ENCODE measurements around the gene IRF9. TPM values are rescaled to one million over a fixed set of nuclear protein-coding genes. Genes with fewer than 3 reads are reported as not detected.

The IRF9 gene
- total and polyA plus RNA-seq, 2 of the 13 experiments (the other 11 are each of a cell fraction or from before 2014, with no cell fraction given) = 14.9 to 49.7 TPM

DNA sequence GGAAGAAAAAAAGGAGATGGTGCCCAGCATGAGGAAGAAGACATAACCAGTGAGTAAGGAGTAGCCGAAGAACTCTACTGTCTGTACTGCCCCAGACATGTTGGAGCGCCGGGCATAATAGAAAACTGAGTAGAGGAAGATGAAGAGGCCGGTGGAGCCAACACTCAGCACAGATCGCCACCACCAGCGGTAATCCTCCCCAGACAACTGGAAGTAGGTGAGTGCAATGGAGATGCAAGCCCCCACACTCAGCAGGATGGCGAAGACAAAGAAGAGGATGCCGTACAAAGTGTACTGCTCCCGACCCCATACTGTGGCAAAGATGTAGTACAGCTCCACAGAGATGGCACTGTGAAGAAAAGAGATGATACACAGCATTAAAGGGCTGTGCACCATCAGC is 28.4 kb downstream of the IRF9 start:
- peak overlapping the region; percentile 37 for H3K27ac ChIP-seq (ENCODE audit: extremely low read length, insufficient read depth, low read length)
- peak overlapping the region; percentile 84 for H3K9ac ChIP-seq (ENCODE audit: insufficient read depth, low read depth, low read length)
- H3K36me3 ChIP-seq (replicated peaks in 1 of 2; ENCODE audit: control insufficient read depth in 1 of 2, insufficient read depth in 2 of 2, low read length in 2 of 2) = peaks cover 50 to 61% of the 10 kb centered on the region in 2 experiments
- no peak for TF ChIP-seq TBL1XR1 (IDR thresholded peaks at IDR 0.05; ENCODE audit: borderline replicate concordance, low read length, partially characterized antibody)
- TF ChIP-seq KLF15 (CRISPR knock-in tag; IDR thresholded peaks at IDR 0.05; ENCODE audit: borderline replicate concordance) = peak; percentile 48; the same call in 1 of the 2 replicates
- 0 out of 2 replicates have a peak, but pooled peaks have one; percentile 58 for TF ChIP-seq ATAD3A (CRISPR knock-in tag; IDR thresholded peaks at IDR 0.05)
- TF ChIP-seq ZNF773 (CRISPR knock-in tag; IDR thresholded peaks at IDR 0.05; ENCODE audit: borderline replicate concordance) = 0 out of 2 replicates have a peak, but pooled peaks have one; percentile 19
- H3K4me3 ChIP-seq (replicated peaks in 1 of 3; ENCODE audit: insufficient read depth in 1 of 3, low read depth in 2 of 3, low read length in 3 of 3) = peak overlapping the region in 1 of 3 experiments; percentile 92; a peak in 2 of 6 replicates
- ATAC-seq (no peak), FAIRE-seq (no peak), DNase-seq (ENCODE audit: low spot score) (no peak)
- CTCF ChIA-PET (ENCODE audit: low intra/inter-chr PET ratio, low total read pairs) = no interaction called here
- intact Hi-C loops (cut with micrococcal nuclease; ENCODE audit: unreplicated experiment) (loop anchor here (2.0 kb wide), 3 partner anchors 43 to 75 kb away; partner anchors contain the start of genes DCAF11, GMPR2, NEDD8 and NRL), in situ Hi-C loops (cut with HindIII; ENCODE audit: extremely low pct_ligation_motif_present, low pct_unique_long_range_greater_than_20kb) (no loop called here)
- WGBS (ENCODE audit: low lambda C conversion rate) = 96% methylated on average over 9 of the region's 9 CpGs
- BruUV-seq (replicated peaks) = no TSS peak
- peak overlapping the region; percentile 96 for H3K4me2 ChIP-seq (ENCODE audit: low read depth, low read length)
- no peaks in the 10 kb centered on the region for H3K27me3 ChIP-seq (ENCODE audit: control insufficient read depth in 1 of 2, insufficient read depth in 2 of 2, low read length in 2 of 2)
- H3K79me2 ChIP-seq (ENCODE audit: insufficient read depth, low read length) = peaks cover 30% of the 10 kb centered on the region
- H3K9me3 ChIP-seq (ENCODE audit: low read length) = no peaks in the 10 kb centered on the region
- POLR2A ChIA-PET = interaction anchor here (0.8 to 6.4 kb wide), 34 partner anchors 9 to 1095 kb away, joined by 3 to 65 read pairs (median 6); partner anchors contain the start of genes ACIN1, C14orf119, CHMP4A and CIDEB
- H4K20me1 ChIP-seq (ENCODE audit: insufficient read depth, low read length) = no peaks in the 10 kb centered on the region
- no peak overlapping the region for H2AFZ ChIP-seq (ENCODE audit: low read length)
- H3K4me1 ChIP-seq (ENCODE audit: insufficient read depth, low read length) = peaks cover 50% of the 10 kb centered on the region

DNA sequence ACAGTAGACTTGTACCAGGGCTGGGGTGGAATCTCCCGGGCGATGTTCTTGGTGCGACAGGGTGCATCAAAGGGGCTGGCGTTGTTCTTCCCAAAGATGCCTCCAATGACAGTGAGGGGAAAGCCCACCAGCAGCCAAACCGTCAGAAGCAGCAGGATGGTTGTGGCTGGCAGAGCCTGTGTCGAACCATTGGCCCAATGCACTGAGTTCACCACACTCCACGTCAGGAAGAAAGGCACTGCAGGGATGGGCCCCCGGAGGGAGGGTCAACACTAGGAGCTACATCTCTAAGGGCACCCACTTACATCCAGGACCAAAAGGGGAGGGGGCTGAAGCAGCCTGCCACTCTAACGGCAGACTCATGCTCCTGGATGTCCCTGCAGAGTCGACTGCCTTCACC is 29.4 kb downstream of the IRF9 start:
- no TSS peak for BruUV-seq (replicated peaks)
- TF ChIP-seq KAT8 (CRISPR knock-in tag; IDR thresholded peaks at IDR 0.05) (no peak), POLR2G (IDR thresholded peaks at IDR 0.05; ENCODE audit: low read depth, low read length) (peak; percentile 44; the same call in 1 of the 2 replicates), DNMT1 (CRISPR knock-in tag; IDR thresholded peaks at IDR 0.05) (0 out of 2 replicates have a peak, but pooled peaks have one; percentile 15), DR1 (CRISPR knock-in tag; IDR thresholded peaks at IDR 0.05) (no peak), RBFOX2 (IDR thresholded peaks at IDR 0.05; ENCODE audit: low read depth, low read length) (0 out of 2 replicates have a peak, but pooled peaks have one; percentile 49), AGO2 (optimal IDR thresholded peaks at IDR 0.05; ENCODE audit: low read depth, low read length) (peak; percentile 54), BRCA1 (CRISPR knock-in tag; IDR thresholded peaks at IDR 0.05) (no peak)
- TF ChIP-seq, protein P1, sequence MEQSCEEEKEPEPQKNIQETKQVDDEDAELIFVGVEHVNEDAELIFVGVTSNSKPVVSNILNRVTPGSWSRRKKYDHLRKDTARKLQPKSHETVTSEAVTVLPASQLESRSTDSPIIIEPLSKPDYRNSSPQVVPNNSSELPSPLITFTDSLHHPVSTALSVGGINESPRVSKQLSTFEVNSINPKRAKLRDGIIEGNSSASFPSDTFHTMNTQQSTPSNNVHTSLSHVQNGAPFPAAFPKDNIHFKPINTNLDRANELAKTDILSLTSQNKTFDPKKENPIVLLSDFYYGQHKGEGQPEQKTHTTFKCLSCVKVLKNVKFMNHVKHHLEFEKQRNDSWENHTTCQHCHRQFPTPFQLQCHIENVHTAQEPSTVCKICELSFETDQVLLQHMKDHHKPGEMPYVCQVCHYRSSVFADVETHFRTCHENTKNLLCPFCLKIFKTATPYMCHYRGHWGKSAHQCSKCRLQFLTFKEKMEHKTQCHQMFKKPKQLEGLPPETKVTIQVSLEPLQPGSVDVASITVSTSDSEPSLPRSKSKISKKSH (CRISPR knock-in tag; IDR thresholded peaks at IDR 0.05; ENCODE audit: borderline replicate concordance) = peak; percentile 35; the same call in 1 of the 2 replicates
- Histone ChIP-seq H4K20me1 (ENCODE audit: insufficient read depth, low read length) (no peaks in the 10 kb centered on the region), H3K4me3 (replicated peaks in 1 of 3; ENCODE audit: insufficient read depth in 1 of 3, low read depth in 2 of 3, low read length in 3 of 3) (no peak overlapping the region), H3K27me3 (ENCODE audit: control insufficient read depth in 1 of 2, insufficient read depth in 2 of 2, low read length in 2 of 2) (no peaks in the 10 kb centered on the region), H3K9me3 (ENCODE audit: low read length) (no peaks in the 10 kb centered on the region), H3K36me3 (replicated peaks in 1 of 2; ENCODE audit: control insufficient read depth in 1 of 2, insufficient read depth in 2 of 2, low read length in 2 of 2) (peaks cover 41 to 51% of the 10 kb centered on the region in 2 experiments), H3K27ac (ENCODE audit: extremely low read length, insufficient read depth, low read length) (no peak overlapping the region), H3K9ac (ENCODE audit: insufficient read depth, low read depth, low read length) (no peak overlapping the region), H3K4me1 (ENCODE audit: insufficient read depth, low read length) (peaks cover 57% of the 10 kb centered on the region), H3K4me2 (ENCODE audit: low read depth, low read length) (no peak overlapping the region), H3K79me2 (ENCODE audit: insufficient read depth, low read length) (peaks cover 37% of the 10 kb centered on the region), H2AFZ (ENCODE audit: low read length) (no peak overlapping the region)
- DNase-seq (ENCODE audit: low spot score) (no peak), ATAC-seq (no peak), FAIRE-seq (no peak)
- 94% methylated on average over 10 of the region's 10 CpGs for WGBS (ENCODE audit: low lambda C conversion rate)
- intact Hi-C loops (cut with micrococcal nuclease; ENCODE audit: unreplicated experiment) = no loop called here
- in situ Hi-C loops (cut with HindIII; ENCODE audit: extremely low pct_ligation_motif_present, low pct_unique_long_range_greater_than_20kb) = no loop called here
- ChIA-PET POLR2A (interaction anchor here (0.7 to 6.4 kb wide), 5 partner anchors 12 to 94 kb away, joined by 3 to 65 read pairs (median 38); partner anchors contain the start of genes CHMP4A, IRF9 and PSME2), CTCF (ENCODE audit: low intra/inter-chr PET ratio, low total read pairs) (no interaction called here)

Data from HepG2 (cell line).